Thyroid gland (tissue), 4 donors: ENCODE data around the gene AGTPBP1.

Experiments used
- POLR2A ChIP-seq, 2 donors: fragments of 450-650 bp; IDR thresholded peaks; one replicate each; pipeline ENCODE4 v1.6.1; 2017; ENCODE audit warnings: antibody characterized with exemption in 2 of 2, mild to moderate bottlenecking in 2 of 2, moderate library complexity in 1 of 2
- TF ChIP-seq, protein P1 (sequence below), 6 experiments: fragments of 200-600 bp in 3 of 6; fragments of 450-650 bp in 3 of 6; sonication (generic) in 3 of 6; IDR thresholded peaks; one replicate each; pipeline ENCODE4 v1.5.1; 2016 to 2019; ENCODE audit warnings: antibody characterized with exemption in 6 of 6, mild to moderate bottlenecking in 2 of 6, inconsistent platforms in 1 of 6, moderate library complexity in 1 of 6

DNA sequence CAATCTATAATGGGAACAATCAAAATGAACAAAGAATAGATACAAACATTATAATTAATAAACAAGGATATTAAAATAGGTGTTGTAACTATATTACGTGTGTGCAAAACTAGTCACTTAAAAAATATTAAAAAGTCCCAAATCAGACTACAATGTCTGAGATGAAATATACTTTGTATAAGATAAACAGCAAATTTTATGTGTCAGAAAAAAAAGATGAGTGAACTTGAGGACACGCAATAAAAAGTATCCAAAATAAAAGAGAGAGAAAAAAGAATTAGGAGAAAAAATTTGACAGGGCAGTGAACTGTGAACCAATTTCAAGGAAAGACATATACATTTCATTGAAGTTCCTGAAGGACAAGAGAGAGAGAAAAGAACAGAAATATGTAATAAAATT lies 37.0 kb downstream of the AGTPBP1 start:
- TF ChIP-seq, protein P1, sequence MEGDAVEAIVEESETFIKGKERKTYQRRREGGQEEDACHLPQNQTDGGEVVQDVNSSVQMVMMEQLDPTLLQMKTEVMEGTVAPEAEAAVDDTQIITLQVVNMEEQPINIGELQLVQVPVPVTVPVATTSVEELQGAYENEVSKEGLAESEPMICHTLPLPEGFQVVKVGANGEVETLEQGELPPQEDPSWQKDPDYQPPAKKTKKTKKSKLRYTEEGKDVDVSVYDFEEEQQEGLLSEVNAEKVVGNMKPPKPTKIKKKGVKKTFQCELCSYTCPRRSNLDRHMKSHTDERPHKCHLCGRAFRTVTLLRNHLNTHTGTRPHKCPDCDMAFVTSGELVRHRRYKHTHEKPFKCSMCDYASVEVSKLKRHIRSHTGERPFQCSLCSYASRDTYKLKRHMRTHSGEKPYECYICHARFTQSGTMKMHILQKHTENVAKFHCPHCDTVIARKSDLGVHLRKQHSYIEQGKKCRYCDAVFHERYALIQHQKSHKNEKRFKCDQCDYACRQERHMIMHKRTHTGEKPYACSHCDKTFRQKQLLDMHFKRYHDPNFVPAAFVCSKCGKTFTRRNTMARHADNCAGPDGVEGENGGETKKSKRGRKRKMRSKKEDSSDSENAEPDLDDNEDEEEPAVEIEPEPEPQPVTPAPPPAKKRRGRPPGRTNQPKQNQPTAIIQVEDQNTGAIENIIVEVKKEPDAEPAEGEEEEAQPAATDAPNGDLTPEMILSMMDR (IDR thresholded peaks at IDR 0.05): no peak
- no peak for TF ChIP-seq POLR2A (IDR thresholded peaks at IDR 0.05)
